Parathyroid adenoma (tissue), 2 donors: Measurements from ENCODE around the gene MPC1.
"Not testable (repeated sequence)": the region's sequence is repeated elsewhere in the genome, so short reads cannot be mapped to it uniquely, and the experiment has no call there.

ENCODE experiments used
- H2AFZ ChIP-seq: fragments of 300-600 bp; sonication (generic); one replicate; pipeline ENCODE4 v1.7.0; 2017; ENCODE audit warnings: antibody characterized with exemption, mild to moderate bottlenecking
- H3K27ac ChIP-seq: fragments of 300-600 bp; sonication (generic); one replicate; pipeline ENCODE4 v1.7.0; 2017
- H3K27me3 ChIP-seq: fragments of 300-600 bp; sonication (generic); one replicate; pipeline ENCODE4 v1.7.0; 2017; ENCODE audit warnings: low read length; ENCODE audit not compliant: control insufficient read depth, insufficient read depth
- H3K36me3 ChIP-seq: fragments of 300-600 bp; sonication (generic); one replicate; pipeline ENCODE4 v1.7.0; 2017; ENCODE audit warnings: low read length; ENCODE audit not compliant: control insufficient read depth, insufficient read depth
- H3K4me1 ChIP-seq: fragments of 300-600 bp; sonication (generic); one replicate; pipeline ENCODE4 v1.7.0; 2017; ENCODE audit warnings: control low read depth
- H3K4me2 ChIP-seq: fragments of 300-600 bp; sonication (generic); one replicate; pipeline ENCODE4 v1.7.0; 2017; ENCODE audit warnings: low read length
- H3K4me3 ChIP-seq: fragments of 300-600 bp; sonication (generic); one replicate; pipeline ENCODE4 v1.7.0; 2017; ENCODE audit warnings: low read depth, low read length
- H3K79me2 ChIP-seq: fragments of 300-600 bp; sonication (generic); one replicate; pipeline ENCODE4 v1.7.0; 2017; ENCODE audit warnings: control low read depth
- H3K9ac ChIP-seq: fragments of 300-600 bp; sonication (generic); one replicate; pipeline ENCODE4 v1.7.0; 2017; ENCODE audit warnings: mild to moderate bottlenecking
- H3K9me3 ChIP-seq: fragments of 300-600 bp; sonication (generic); one replicate; pipeline ENCODE4 v1.7.0; 2017; ENCODE audit warnings: low read length; ENCODE audit not compliant: control insufficient read depth
- TF ChIP-seq, protein P1 (sequence below): fragments of 300-600 bp; sonication (generic); IDR thresholded peaks from one replicate; pipeline ENCODE4 v1.7.0; 2017; ENCODE audit warnings: antibody characterized with exemption, mild to moderate bottlenecking
- donor health status: primary hyperparathyroidism.

Gene MPC1

DNA sequence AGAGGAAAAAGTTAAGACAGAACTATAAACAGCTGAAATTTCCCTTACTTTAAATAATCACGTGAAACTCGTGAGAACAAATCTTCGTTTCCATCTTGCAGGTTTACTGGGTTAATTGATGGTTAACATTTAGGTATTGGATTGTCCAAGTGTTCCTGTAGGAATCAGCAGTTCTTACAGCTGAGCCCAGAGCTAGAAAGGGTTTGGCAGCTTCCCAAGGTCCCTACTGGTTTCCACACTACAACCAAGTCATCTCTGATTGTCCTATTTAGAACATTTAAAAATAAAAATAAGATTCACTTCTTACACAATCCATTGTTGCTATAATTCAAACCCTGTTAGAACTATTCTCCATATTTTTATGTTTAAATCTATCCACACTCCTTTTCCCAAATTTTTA is 15.8 kb downstream of the MPC1 start:
- Histone ChIP-seq H3K27ac (no peak overlapping the region), H3K79me2 (no peaks in the 10 kb centered on the region), H3K4me2 (no peak overlapping the region), H3K4me3 (no peak overlapping the region), H3K9ac (no peak overlapping the region), H3K9me3 (no peaks in the 10 kb centered on the region), H3K4me1 (no peaks in the 10 kb centered on the region), H2AFZ (no peak overlapping the region), H3K27me3 (no peaks in the 10 kb centered on the region), H3K36me3 (no peaks in the 10 kb centered on the region)
- TF ChIP-seq, protein P1, sequence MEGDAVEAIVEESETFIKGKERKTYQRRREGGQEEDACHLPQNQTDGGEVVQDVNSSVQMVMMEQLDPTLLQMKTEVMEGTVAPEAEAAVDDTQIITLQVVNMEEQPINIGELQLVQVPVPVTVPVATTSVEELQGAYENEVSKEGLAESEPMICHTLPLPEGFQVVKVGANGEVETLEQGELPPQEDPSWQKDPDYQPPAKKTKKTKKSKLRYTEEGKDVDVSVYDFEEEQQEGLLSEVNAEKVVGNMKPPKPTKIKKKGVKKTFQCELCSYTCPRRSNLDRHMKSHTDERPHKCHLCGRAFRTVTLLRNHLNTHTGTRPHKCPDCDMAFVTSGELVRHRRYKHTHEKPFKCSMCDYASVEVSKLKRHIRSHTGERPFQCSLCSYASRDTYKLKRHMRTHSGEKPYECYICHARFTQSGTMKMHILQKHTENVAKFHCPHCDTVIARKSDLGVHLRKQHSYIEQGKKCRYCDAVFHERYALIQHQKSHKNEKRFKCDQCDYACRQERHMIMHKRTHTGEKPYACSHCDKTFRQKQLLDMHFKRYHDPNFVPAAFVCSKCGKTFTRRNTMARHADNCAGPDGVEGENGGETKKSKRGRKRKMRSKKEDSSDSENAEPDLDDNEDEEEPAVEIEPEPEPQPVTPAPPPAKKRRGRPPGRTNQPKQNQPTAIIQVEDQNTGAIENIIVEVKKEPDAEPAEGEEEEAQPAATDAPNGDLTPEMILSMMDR = no peak

DNA sequence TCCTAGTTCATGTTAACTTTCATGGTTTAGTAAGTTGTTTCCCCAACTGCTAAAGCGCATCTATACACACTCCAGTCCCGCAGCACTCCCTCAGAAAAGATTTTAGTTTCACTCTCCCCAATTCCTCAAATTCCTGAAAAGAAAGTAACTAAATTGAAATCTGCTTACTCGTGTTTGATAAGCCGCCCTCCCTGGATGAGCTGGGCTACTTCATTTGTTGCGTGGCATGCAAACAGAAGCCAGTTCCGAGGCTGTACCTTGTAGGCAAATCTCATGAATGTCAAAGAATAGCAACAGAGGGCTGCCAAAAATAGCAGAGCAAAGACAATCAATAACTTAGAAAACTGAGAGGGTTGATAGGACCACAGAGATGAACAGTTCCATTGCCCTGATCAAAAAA is 16.9 kb downstream of the MPC1 start:
- no peaks in the 10 kb centered on the region for H3K36me3 ChIP-seq
- no peaks in the 10 kb centered on the region for H3K79me2 ChIP-seq
- H2AFZ ChIP-seq = no peak overlapping the region
- H3K4me1 ChIP-seq = no peaks in the 10 kb centered on the region
- no peak overlapping the region for H3K9ac ChIP-seq
- TF ChIP-seq, protein P1 = no peak
- H3K27ac ChIP-seq = no peak overlapping the region
- H3K9me3 ChIP-seq = no peaks in the 10 kb centered on the region
- no peaks in the 10 kb centered on the region for H3K27me3 ChIP-seq
- H3K4me2 ChIP-seq = no peak overlapping the region
- H3K4me3 ChIP-seq = no peak overlapping the region

DNA sequence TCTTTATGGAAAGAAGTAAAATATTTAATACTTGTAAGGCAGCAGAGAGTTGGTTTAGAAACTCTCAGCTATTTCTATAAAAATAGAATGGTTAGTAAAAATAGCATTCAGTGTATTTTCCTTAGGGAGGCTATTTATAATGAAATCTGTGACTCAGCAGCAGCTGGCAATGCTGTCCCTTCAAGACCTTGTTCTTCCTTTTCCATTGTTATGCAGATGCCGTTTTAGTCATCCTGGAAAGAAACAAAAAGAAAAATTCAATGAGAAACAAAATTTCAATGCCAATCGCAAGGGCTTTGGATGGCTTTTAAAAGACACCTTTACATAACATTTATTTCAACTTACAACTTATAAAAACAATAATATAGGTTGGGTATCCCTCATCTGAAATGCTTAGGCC is 17.5 kb downstream of the MPC1 start:
- Histone ChIP-seq H3K27ac (no peak overlapping the region), H3K4me3 (no peak overlapping the region), H3K4me2 (no peak overlapping the region), H3K9ac (no peak overlapping the region), H2AFZ (no peak overlapping the region), H3K27me3 (no peaks in the 10 kb centered on the region), H3K79me2 (no peaks in the 10 kb centered on the region), H3K36me3 (no peaks in the 10 kb centered on the region), H3K9me3 (no peaks in the 10 kb centered on the region), H3K4me1 (no peaks in the 10 kb centered on the region)
- TF ChIP-seq, protein P1 = no peak

DNA sequence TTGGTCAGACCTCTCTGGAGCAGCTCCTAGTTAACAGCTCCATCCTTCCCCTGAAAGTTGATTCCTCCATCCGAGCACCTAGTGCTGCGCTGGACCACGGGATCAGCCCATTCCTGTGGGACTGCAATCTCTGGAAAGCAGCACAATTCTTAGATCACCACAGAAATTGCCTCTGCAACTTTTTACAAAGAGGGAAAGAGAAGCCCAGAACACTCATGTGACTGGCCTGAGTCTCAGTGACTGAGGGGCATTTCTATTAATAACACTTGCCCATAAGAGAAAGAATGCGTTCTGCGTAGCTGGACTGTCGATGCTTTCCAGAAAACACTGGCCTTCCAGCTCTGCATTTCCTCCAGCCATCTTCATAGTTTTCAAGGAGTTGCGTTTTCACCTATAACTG is 18.3 kb downstream of the MPC1 start:
- TF ChIP-seq, protein P1 = no peak
- H3K4me2 ChIP-seq = no peak overlapping the region
- no peaks in the 10 kb centered on the region for H3K4me1 ChIP-seq
- H2AFZ ChIP-seq = no peak overlapping the region
- no peak overlapping the region for H3K4me3 ChIP-seq
- no peaks in the 10 kb centered on the region for H3K9me3 ChIP-seq
- no peaks in the 10 kb centered on the region for H3K79me2 ChIP-seq
- H3K27ac ChIP-seq = no peak overlapping the region
- H3K36me3 ChIP-seq = no peaks in the 10 kb centered on the region
- H3K9ac ChIP-seq = no peak overlapping the region
- no peaks in the 10 kb centered on the region for H3K27me3 ChIP-seq

DNA sequence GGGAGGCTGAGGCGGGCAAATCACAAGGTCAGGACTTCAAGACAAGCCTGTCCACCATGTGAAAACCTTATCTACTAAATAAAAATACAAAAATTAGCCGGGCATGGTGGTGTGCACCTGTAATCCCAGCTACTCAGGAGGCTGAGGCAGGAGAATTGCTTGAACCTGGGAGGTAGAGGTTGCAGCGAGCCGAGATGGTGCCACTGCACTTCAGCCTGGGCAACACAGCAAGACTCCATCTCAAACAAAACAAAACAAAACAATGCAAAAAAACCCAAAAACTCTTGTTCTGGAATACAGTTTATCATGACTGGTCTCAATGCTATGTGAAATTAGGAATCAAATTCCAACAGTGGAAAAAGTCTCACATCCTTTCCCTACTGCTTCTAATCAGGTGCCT is 20.3 kb downstream of the MPC1 start:
- H3K36me3 ChIP-seq = not testable (repeated sequence)

More for the DNA sequence above, 20.3 kb downstream of the MPC1 start:
- H2AFZ ChIP-seq, H3K27me3 ChIP-seq, H3K9me3 ChIP-seq, H3K4me2 ChIP-seq, H3K27ac ChIP-seq, H3K79me2 ChIP-seq, H3K4me3 ChIP-seq, H3K9ac ChIP-seq, H3K4me1 ChIP-seq: not testable (repeated sequence)
